ACHN (cell line): ENCODE results near the gene RRP8.

Experiments used
- DNase-seq: peaks from one replicate; pipeline ENCODE4 v3.0.0-alpha.2; 2015
- in situ Hi-C: cut with HindIII; loops from 2 replicates; pipeline ENCODE4 v1.10.0; 2017; ENCODE audit warnings: low sequenced_read_pairs, low pct_ligation_motif_present, low pct_unique_long_range_greater_than_20kb

Gene RRP8

DNA sequence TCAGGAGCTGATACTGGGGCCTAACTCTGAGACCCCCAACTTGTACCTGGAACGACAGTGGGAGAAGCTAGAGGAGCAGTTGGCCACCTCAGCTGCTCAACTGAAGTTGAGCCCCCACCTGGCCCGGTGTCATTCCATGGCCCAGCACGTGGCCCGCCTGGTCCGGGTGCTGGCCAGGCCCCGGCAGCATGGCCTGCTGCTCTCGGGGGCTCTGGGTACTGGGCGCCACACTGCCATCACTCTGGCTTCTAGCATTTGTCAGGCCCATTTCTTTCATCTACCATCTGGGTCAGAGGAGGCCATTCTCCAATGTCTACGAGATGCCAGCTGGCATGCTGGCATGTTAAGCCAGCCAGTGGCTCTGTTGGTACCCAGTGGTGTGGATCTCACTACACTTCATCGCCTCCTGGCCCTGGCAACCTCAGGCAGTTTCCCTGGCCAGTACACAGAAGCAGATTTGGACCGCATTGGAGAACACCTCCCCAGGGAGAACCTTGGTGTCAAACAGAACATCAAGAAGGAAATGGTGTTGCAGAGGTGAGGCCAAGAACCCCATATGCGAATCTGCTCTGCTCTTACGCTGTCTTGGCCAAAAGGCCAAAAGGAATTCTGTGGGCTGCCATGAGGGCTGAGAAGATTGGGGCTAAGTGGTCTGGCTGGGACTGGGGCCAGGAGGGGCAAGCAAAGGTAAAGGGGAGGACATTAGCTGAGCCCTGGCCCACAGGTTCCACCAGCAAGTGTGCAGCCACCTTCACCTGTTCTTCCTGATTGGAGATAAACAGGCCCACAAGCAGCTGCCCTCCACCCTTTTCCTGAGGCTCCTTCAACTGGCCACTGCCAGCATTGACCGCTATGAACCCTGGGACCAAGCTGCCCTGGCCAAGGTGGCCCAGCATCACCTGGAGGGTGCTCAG is 45.4 kb downstream of the RRP8 start:
- DNase-seq: no peak

DNA sequence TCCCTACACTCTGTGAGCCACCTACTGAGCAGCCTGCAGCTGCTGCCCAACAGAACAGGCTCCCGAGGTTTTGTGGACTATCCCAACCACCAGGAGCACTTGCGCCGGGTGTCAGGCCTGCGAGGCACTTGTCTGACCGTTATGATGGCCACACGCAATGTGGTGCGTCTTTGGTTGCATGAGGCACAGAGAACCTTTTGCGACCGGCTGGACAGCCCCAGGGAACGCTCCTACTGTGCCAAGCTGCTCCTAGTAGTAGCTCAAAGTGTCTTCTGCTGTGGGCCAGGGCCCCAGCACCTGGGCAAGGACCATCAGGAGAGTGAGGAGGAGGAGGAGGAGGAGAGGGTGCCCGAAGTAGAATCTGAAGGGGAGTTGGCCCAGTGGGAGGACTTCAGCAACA is 46.4 kb downstream of the RRP8 start:
- in situ Hi-C loops: no loop called here
- no peak for DNase-seq

More for the DNA sequence above, 45.4 kb downstream of the RRP8 start:
- in situ Hi-C loops: no loop called here

GRCh38 chr11:6556139-6556949 is 47.1 kb downstream of the RRP8 start:
- no peak for DNase-seq
- in situ Hi-C loops: no loop called here

- in situ Hi-C loops: no loop called here
Measured at GRCh38 chr11:6554828-6555706, 48.3 kb downstream of the RRP8 start.

DNA sequence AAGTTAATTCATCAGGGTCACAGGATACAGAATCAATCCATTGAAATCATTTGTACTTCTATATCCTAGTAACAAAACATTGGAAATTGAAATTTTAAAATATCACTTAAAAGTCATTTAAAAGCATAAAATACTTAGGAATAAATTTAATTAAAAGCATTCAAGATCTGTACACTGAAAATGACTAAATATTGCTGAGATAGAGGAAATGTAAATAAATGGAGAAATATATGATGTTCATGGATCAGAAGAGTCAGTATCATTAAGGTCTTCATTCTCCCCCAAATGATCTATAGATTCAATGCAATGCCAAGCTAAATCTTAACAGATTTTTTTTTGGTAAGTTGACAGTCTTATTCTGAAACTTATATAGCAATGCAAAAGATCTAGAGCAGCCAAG is 49.8 kb downstream of the RRP8 start:
- in situ Hi-C loops: no loop called here
- DNase-seq: no peak

More at GRCh38 chr11:6554828-6555706, 48.3 kb downstream of the RRP8 start:
- DNase-seq: no peak

GRCh38 chr11:6548641-6549040 is 54.8 kb downstream of the RRP8 start:
- in situ Hi-C loops: no loop called here
- no peak for DNase-seq

DNA sequence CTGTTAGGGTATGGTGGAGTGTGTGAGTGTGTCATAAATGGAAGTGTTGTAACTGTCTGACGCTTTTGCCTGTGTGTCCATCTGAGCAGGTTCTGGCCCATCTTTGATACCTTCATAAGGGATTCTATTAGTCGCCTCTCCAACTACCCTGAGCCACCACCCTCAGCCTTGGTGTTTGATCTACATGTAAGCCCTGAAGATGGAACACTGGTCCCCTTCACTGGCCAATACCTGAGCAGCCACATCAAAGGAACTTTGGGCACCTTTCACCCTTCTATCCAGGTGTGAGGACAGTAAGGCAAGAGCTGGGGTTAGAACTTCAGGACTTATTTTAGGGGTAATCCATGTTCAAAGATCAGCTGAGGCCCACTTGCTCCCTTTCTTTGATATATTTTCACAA is 55.3 kb downstream of the RRP8 start:
- in situ Hi-C loops: no loop called here
- DNase-seq: no peak

GRCh38 chr11:6547177-6547576 is 56.2 kb downstream of the RRP8 start:
- in situ Hi-C loops: no loop called here
- DNase-seq: no peak

- in situ Hi-C loops: no loop called here
- DNase-seq: no peak
Measured at GRCh38 chr11:6546735-6547134, 56.7 kb downstream of the RRP8 start.

- no peak for DNase-seq
- in situ Hi-C loops: no loop called here
Measured at GRCh38 chr11:6545917-6546605, 57.4 kb downstream of the RRP8 start.
